Motor neuron (in vitro differentiated cells): ENCODE data around the gene RNF181. TPM values are rescaled to one million over a fixed set of nuclear protein-coding genes. Genes with fewer than 3 reads are reported as not detected.
"Not testable (repeated sequence)": the region's sequence is repeated elsewhere in the genome, so short reads cannot be mapped to it uniquely, and the experiment has no call there.

ENCODE experiments used
- ATAC-seq, 8 experiments: fragments of 200-7000 bp; cut with Tn5 transposase; replicated peaks in 6 of 8; 2 replicates each; pipeline ENCODE4 v1.8.0; 2021; ENCODE audit warnings: mild to moderate bottlenecking in 8 of 8, moderate library complexity in 8 of 8
- H3K27ac ChIP-seq, 2 donors: fragments of 250-450 bp; sonication (Bioruptor Pico); 2 replicates each; pipeline ENCODE4 v1.9.0; 2021; ENCODE audit warnings: antibody characterized with exemption in 2 of 2, mild to moderate bottlenecking in 2 of 2, moderate library complexity in 1 of 2
- H3K4me1 ChIP-seq, 2 donors: fragments of 250-450 bp; sonication (Bioruptor Pico); replicated peaks in 1 of 2; 2 replicates each; pipeline ENCODE4 v1.6.1; 2021; ENCODE audit warnings: antibody characterized with exemption in 2 of 2, mild to moderate bottlenecking in 2 of 2, moderate library complexity in 1 of 2
- H3K4me3 ChIP-seq, 5 donors: fragments of 250-450 bp; sonication (Bioruptor Pico); 2 replicates each; pipeline ENCODE4 v1.9.0; 2021; ENCODE audit warnings: antibody characterized with exemption in 5 of 5, mild to moderate bottlenecking in 5 of 5, moderate library complexity in 4 of 5
- WGBS, 10 experiments: fragments of 450-650 bp; shearing (Covaris generic); methylation state at CpG; one replicate each; pipeline ENCODE4 v1.0.0; 2022; 5-methylcytosine and 5-hydroxymethylcytosine counted together
- in situ Hi-C, 9 experiments: fragments of 400-800 bp; cut with MboI; loops; one replicate each; pipeline ENCODE4 v1.15.0; 2021; ENCODE audit warnings: low sequenced_read_pairs in 9 of 9, low pct_unique_long_range_greater_than_20kb in 2 of 9; ENCODE audit not compliant: unreplicated experiment in 9 of 9
- total RNA-seq, 8 experiments: library from RNA; unstranded; fragments of 300-600 nt; gene quantifications; 2 replicates each; pipeline versions ENCODE4 v1.2.3 to v1.2.4, GENCODE V29; 2022

The RNF181 gene
- total RNA-seq, 8 experiments from 2014 or later: 104 to 237 (median 191) TPM

GRCh38 chr2:85614757-85615156 is 19.2 kb downstream of the RNF181 start:
- 90 to 100% (median 97%) methylated on average over 2 to 5 of the region's 7 CpGs; no CpG with 5 or more reads in 6 of the 10 experiments for WGBS, 10 experiments
- H3K27ac ChIP-seq, H3K4me3 ChIP-seq, in situ Hi-C loops, ATAC-seq: not testable (repeated sequence)
- peaks cover 15 to 24% of the 10 kb centered on the region in 2 donors for H3K4me1 ChIP-seq

DNA sequence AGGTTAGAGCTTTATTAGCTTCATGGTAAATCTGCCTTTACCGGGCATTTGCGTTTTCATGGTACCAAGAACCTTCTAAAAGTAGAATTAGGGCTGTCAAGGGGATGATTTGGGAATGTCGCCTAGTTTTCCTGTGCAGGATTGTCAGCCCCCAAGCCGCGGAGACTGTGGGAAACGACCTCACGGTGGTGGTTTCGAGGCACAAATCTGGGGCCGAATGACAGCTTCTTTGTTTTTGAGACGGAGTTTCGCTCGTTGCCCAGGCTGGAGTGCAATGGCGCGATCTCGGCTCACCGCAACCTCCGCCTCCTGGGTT is 19.8 kb downstream of the RNF181 start:
- Histone ChIP-seq H3K4me3 (peak overlapping the region in 4 of 5 donors; percentile 75 to 100 (median 92)), H3K4me1 (peaks cover 15 to 23% of the 10 kb centered on the region in 2 donors), H3K27ac (peak overlapping the region in 1 of 2 donors; percentile 80)
- WGBS, 10 experiments: 88 to 100% (median 100%) methylated on average over 1 to 5 of the region's 17 CpGs; no CpG with 5 or more reads in 5 of the 10 experiments
- in situ Hi-C loops: no loop called here
- ATAC-seq: no peak

DNA sequence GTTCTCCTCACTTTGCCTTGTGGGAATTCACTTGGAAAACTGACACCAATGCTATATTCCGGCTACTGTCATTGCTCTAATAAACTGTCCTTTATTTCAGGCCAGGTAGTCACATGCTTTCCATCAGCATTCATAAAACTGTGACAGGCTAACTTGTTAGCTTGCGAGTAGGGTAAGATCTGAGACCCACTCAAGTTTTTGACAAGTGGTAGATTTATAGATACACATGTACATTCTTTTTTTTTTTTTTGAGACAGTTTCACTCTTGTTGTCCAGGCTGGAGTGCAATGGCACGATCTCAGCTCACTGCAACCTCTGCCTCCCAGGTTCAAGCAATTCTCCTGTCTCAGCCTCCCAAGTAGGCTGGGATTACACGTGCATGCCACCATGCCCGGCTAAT is 22.2 kb downstream of the RNF181 start:
- H3K4me1 ChIP-seq: peaks cover 9 to 14% of the 10 kb centered on the region in 2 donors
- H3K27ac ChIP-seq, ATAC-seq, in situ Hi-C loops, H3K4me3 ChIP-seq: not testable (repeated sequence)
- WGBS, 10 experiments: 87 to 100% (median 98%) methylated on average over 1 to 4 of the region's 5 CpGs

DNA sequence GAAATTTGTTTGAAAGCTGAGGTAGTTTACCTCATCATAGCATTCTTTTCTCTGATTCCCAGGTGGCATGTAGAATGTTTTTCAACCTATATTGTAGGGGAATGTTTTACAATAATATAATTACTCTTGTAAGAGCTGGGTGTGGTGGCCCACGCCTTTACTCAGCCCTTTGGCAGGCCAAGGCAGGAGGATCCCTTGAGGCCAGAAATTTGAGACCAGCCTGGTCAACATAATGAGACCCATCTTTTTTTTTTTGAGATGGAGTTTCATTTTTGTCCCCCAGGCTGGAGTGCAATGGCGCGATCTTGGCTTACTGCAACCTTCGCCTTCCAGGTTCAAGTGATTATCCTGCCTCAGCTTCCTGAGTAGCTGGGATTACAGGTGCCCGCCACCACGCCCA is 24.1 kb downstream of the RNF181 start:
- H3K4me1 ChIP-seq: peaks cover 9 to 13% of the 10 kb centered on the region in 2 donors
- 0 to 100% (median 98%) methylated on average over 1 to 5 of the region's 6 CpGs; no CpG with 5 or more reads in 2 of the 10 experiments for WGBS, 10 experiments
- H3K4me3 ChIP-seq: no peak overlapping the region
- no peak overlapping the region for H3K27ac ChIP-seq
- ATAC-seq: peak in 2 of 8 experiments; percentile 3 to 7
- in situ Hi-C loops: no loop called here

- Histone ChIP-seq H3K27ac (no peak overlapping the region), H3K4me1 (peaks cover 8 to 9% of the 10 kb centered on the region in 2 donors), H3K4me3 (no peak overlapping the region)
- WGBS, 10 experiments: 83 to 100% (median 100%) methylated on average over 1 of the region's 1 CpG; no CpG with 5 or more reads in 4 of the 10 experiments
- no peak for ATAC-seq
- in situ Hi-C loops: no loop called here
Measured at GRCh38 chr2:85621338-85621737, 25.8 kb downstream of the RNF181 start.

- in situ Hi-C loops: no loop called here
- Histone ChIP-seq H3K4me3 (no peak overlapping the region), H3K27ac (no peak overlapping the region), H3K4me1 (no peaks in the 10 kb centered on the region)
- 80 to 100% (median 100%) methylated on average over 1 to 3 of the region's 5 CpGs; no CpG with 5 or more reads in 2 of the 10 experiments for WGBS, 10 experiments
- no peak for ATAC-seq
Measured at GRCh38 chr2:85623991-85624390, 28.4 kb downstream of the RNF181 start.

GRCh38 chr2:85628658-85629057 is 33.1 kb downstream of the RNF181 start:
- no peak for ATAC-seq
- H3K4me3 ChIP-seq: no peak overlapping the region
- no peak overlapping the region for H3K27ac ChIP-seq
- no peaks in the 10 kb centered on the region for H3K4me1 ChIP-seq
- WGBS, 10 experiments: 83 to 100% (median 100%) methylated on average over 1 to 2 of the region's 2 CpGs; no CpG with 5 or more reads in 2 of the 10 experiments
- in situ Hi-C loops: loop anchor here in 1 of 9 experiments (25.0 kb wide), 1 partner anchor 184 kb away; no protein-coding TSS in a partner anchor

GRCh38 chr2:85631316-85631715 is 35.8 kb downstream of the RNF181 start:
- Histone ChIP-seq H3K4me3 (no peak overlapping the region), H3K27ac (no peak overlapping the region), H3K4me1 (no peaks in the 10 kb centered on the region)
- no peak for ATAC-seq
- in situ Hi-C loops: loop anchor here in 1 of 9 experiments (25.0 kb wide), 1 partner anchor 181 kb away; no protein-coding TSS in a partner anchor
- WGBS, 10 experiments: 66 to 100% (median 100%) methylated on average over 1 to 2 of the region's 3 CpGs; no CpG with 5 or more reads in 4 of the 10 experiments

DNA sequence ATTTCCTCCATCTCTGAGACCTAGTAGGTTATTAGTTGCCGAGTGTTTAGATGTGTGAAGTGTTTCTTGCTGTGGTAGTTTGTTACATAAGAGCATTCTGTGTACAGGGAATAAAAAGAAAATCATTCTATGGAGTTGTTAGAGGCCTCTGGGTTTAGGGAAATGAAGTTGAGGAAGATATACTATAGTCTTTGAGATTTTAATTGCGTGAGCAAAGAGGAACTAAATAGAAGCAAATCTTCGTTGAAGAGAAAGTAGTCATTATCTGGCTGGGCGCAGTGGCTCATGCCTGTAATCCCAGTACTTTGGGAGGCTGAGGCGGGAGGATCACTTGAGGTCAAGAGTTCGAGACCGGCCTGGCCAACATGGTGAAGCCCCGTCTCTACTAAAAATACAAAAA is 39.5 kb downstream of the RNF181 start:
- in situ Hi-C loops: loop anchor here in 1 of 9 experiments (25.0 kb wide), 1 partner anchor 177 kb away; no protein-coding TSS in a partner anchor
- WGBS, 10 experiments: 83 to 100% (median 100%) methylated on average over 1 to 8 of the region's 8 CpGs; no CpG with 5 or more reads in 1 of the 10 experiments
- H3K27ac ChIP-seq: no peak overlapping the region
- no peaks in the 10 kb centered on the region for H3K4me1 ChIP-seq
- no peak overlapping the region for H3K4me3 ChIP-seq
- ATAC-seq: no peak

GRCh38 chr2:85635636-85636035 is 40.1 kb downstream of the RNF181 start:
- 21 to 100% (median 88%) methylated on average over 2 to 4 of the region's 4 CpGs; no CpG with 5 or more reads in 4 of the 10 experiments for WGBS, 10 experiments
- H3K27ac ChIP-seq: no peak overlapping the region

GRCh38 chr2:85642725-85643124 is 47.2 kb downstream of the RNF181 start:
- ATAC-seq: no peak
- in situ Hi-C loops: loop anchor here in 1 of 9 experiments (25.0 kb wide), 1 partner anchor 170 kb away; no protein-coding TSS in a partner anchor

More at GRCh38 chr2:85635636-85636035, 40.1 kb downstream of the RNF181 start:
- Histone ChIP-seq H3K4me3 (no peak overlapping the region), H3K4me1 (no peaks in the 10 kb centered on the region)
- no peak for ATAC-seq
- in situ Hi-C loops: loop anchor here in 1 of 9 experiments (25.0 kb wide), 1 partner anchor 177 kb away; no protein-coding TSS in a partner anchor

DNA sequence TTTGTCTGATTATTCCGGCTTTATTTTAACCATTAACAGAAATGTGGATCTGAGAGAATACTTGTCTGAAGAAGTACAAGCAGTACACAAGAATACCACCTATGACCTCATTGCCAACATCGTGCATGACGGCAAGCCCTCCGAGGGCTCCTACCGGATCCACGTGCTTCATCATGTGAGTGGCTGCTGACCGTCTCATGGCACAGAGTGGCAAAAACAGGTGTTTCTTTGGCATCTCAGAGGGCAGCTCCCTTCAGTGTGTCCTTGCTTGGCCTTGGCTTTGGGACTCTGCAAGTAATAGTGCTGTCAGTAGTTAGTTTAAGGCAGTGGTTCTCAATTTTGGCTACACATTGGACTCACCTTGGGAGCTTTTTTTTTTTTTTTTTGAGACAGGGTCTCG is 49.4 kb downstream of the RNF181 start:
- no peak for ATAC-seq
- no peak overlapping the region for H3K27ac ChIP-seq
- 85 to 100% (median 100%) methylated on average over 1 to 6 of the region's 8 CpGs; no CpG with 5 or more reads in 3 of the 10 experiments for WGBS, 10 experiments
- no peak overlapping the region for H3K4me3 ChIP-seq
- in situ Hi-C loops: loop anchor here in 1 of 9 experiments (25.0 kb wide), 1 partner anchor 167 kb away; no protein-coding TSS in a partner anchor
- no peaks in the 10 kb centered on the region for H3K4me1 ChIP-seq

More at GRCh38 chr2:85642725-85643124, 47.2 kb downstream of the RNF181 start:
- Histone ChIP-seq H3K4me3 (no peak overlapping the region), H3K27ac (no peak overlapping the region), H3K4me1 (no peaks in the 10 kb centered on the region)
- WGBS, 10 experiments: 94 to 100% (median 100%) methylated on average over 1 to 3 of the region's 3 CpGs; no CpG with 5 or more reads in 2 of the 10 experiments

- in situ Hi-C loops: loop anchor here in 1 of 9 experiments (25.0 kb wide), 1 partner anchor 166 kb away; no protein-coding TSS in a partner anchor
- ATAC-seq: no peak
- H3K27ac ChIP-seq: no peak overlapping the region
- 50 to 100% (median 93%) methylated on average over 1 to 2 of the region's 2 CpGs; no CpG with 5 or more reads in 1 of the 10 experiments for WGBS, 10 experiments
- no peak overlapping the region for H3K4me3 ChIP-seq
- H3K4me1 ChIP-seq: no peaks in the 10 kb centered on the region
Measured at GRCh38 chr2:85646166-85646565, 50.6 kb downstream of the RNF181 start.
